PC-9 (cell line): Measurements from ENCODE around the gene ADAMTSL2. TPM values are rescaled to one million over a fixed set of nuclear protein-coding genes. Genes with fewer than 3 reads are reported as not detected.

Source experiments
- BruUV-seq: library from RNA; stranded (reverse); fragments of 400-500 nt; replicated peaks from 2 replicates; lab custom pipeline; 2021; lab: Mats Ljungman, UMichigan
- CTCF ChIA-PET: fragments of 300-600 bp; sonication (Branson Sonifier 250); formaldehyde crosslinking; loops from one replicate; lab custom pipeline; 2022; ENCODE audit warnings: antibody characterized with exemption; lab: Charles Lee
- POLR2A ChIA-PET: fragments of 300-600 bp; sonication (Branson Sonifier 250); formaldehyde crosslinking; loops from one replicate; lab custom pipeline; 2022; ENCODE audit warnings: antibody characterized with exemption; ENCODE audit not compliant: unreplicated experiment; lab: Charles Lee
- DNase-seq, 2 experiments: peaks; one replicate each; pipeline versions ENCODE4 v3.0.0 to v3.0.0-alpha.2; 2015 to 2022; ENCODE audit warnings: mixed read lengths in 1 of 2
- H2AFZ ChIP-seq: fragments of 200-600 bp; sonication (generic); 2 replicates; pipeline ENCODE4 v1.8.1; 2017; ENCODE audit warnings: antibody characterized with exemption
- H3F3A ChIP-seq: fragments of 200-600 bp; sonication (generic); 2 replicates; pipeline ENCODE4 v1.8.1; 2017; ENCODE audit warnings: antibody characterized with exemption, mild to moderate bottlenecking, low read depth; ENCODE audit not compliant: insufficient read depth
- H3K27ac ChIP-seq: fragments of 200-600 bp; sonication (generic); 2 replicates; pipeline ENCODE4 v1.6.1; 2016; ENCODE audit warnings: mixed run types
- H3K27me3 ChIP-seq: fragments of 200-600 bp; sonication (generic); 2 replicates; pipeline ENCODE4 v1.6.1; 2016; ENCODE audit warnings: low read depth, mixed run types; ENCODE audit not compliant: insufficient read depth
- H3K36me3 ChIP-seq: fragments of 200-600 bp; sonication (generic); 2 replicates; pipeline ENCODE4 v1.6.1; 2016; ENCODE audit warnings: low read depth, mixed run types
- H3K4me1 ChIP-seq: fragments of 200-600 bp; sonication (generic); replicated peaks from 2 replicates; pipeline ENCODE4 v1.6.1; 2016; ENCODE audit warnings: mixed run types; ENCODE audit not compliant: insufficient read depth
- H3K4me2 ChIP-seq: fragments of 200-600 bp; sonication (generic); 2 replicates; pipeline ENCODE4 v1.6.1; 2017; ENCODE audit warnings: mixed run types
- H3K4me3 ChIP-seq: fragments of 200-600 bp; sonication (generic); 2 replicates; pipeline ENCODE4 v1.6.1; 2016; ENCODE audit warnings: mixed run types
- H3K79me2 ChIP-seq: fragments of 200-600 bp; sonication (generic); 2 replicates; pipeline ENCODE4 v1.6.1; 2017; ENCODE audit warnings: low read depth, mixed run types
- H3K9me2 ChIP-seq: fragments of 200-600 bp; sonication (generic); 2 replicates; pipeline ENCODE4 v1.8.1; 2017; ENCODE audit warnings: mild to moderate bottlenecking; ENCODE audit not compliant: insufficient read depth
- H3K9me3 ChIP-seq: fragments of 200-600 bp; sonication (generic); 2 replicates; pipeline ENCODE4 v1.8.1; 2016; ENCODE audit warnings: low read depth; ENCODE audit not compliant: insufficient read depth
- H4K20me1 ChIP-seq: fragments of 200-600 bp; sonication (generic); 2 replicates; pipeline ENCODE4 v1.8.1; 2017; ENCODE audit not compliant: insufficient read depth
- CTCF ChIP-seq: fragments of 200-600 bp; sonication (generic); conservative IDR thresholded peaks from 2 replicates; pipeline ENCODE4 v1.6.1; 2017; ENCODE audit warnings: mixed run types, antibody characterized with exemption, mild to moderate bottlenecking, moderate library complexity
- EZH2 ChIP-seq: fragments of 200-600 bp; sonication (generic); IDR thresholded peaks from 2 replicates; pipeline ENCODE4 v1.8.0; 2017; ENCODE audit warnings: antibody characterized with exemption, low read depth
- intact Hi-C: fragments of 100-400 bp; cut with micrococcal nuclease; formaldehyde crosslinking; loops from one replicate; pipeline ENCODE4 v1.10.0; 2022; ENCODE audit not compliant: unreplicated experiment
- total RNA-seq: library from RNA; stranded (reverse); gene quantifications from 2 replicates; pipeline ENCODE4 v1.2.3, GENCODE V29; 2021

The ADAMTSL2 gene
- total RNA-seq, 1 experiment from 2014 or later: 0.39 TPM

GRCh38 chr9:133520121-133520835, 14.2 kb upstream of the ADAMTSL2 start:
- Histone ChIP-seq H3K4me2 (no peak overlapping the region), H3K27me3 (peaks cover 95% of the 10 kb centered on the region)

GRCh38 chr9:133521122-133522072, 13.1 kb upstream of the ADAMTSL2 start:
- no TSS peak for BruUV-seq
- H4K20me1 ChIP-seq: no peaks in the 10 kb centered on the region; the same call in 1 of the 2 replicates
- H3K27ac ChIP-seq: no peak overlapping the region
- intact Hi-C loops: no loop called here
- H3K9me2 ChIP-seq: no peaks in the 10 kb centered on the region
- no peaks in the 10 kb centered on the region for H3K4me1 ChIP-seq
- no peaks in the 10 kb centered on the region for H3K9me3 ChIP-seq
- peaks cover 95% of the 10 kb centered on the region for H3K27me3 ChIP-seq
- DNase-seq: no peak
- no peak overlapping the region for H3K4me2 ChIP-seq
- H3K36me3 ChIP-seq: no peaks in the 10 kb centered on the region
- ChIA-PET CTCF (interaction anchor here (0.7 kb wide), 1 partner anchor 157 kb away, joined by 3 read pairs; no protein-coding TSS in a partner anchor), POLR2A (interaction anchor here (0.6 kb wide), 1 partner anchor 921 kb away, joined by 3 read pairs; no protein-coding TSS in a partner anchor)
- no peaks in the 10 kb centered on the region for H3K79me2 ChIP-seq
- no peak overlapping the region for H2AFZ ChIP-seq
- H3F3A ChIP-seq: no peaks in the 10 kb centered on the region
- H3K4me3 ChIP-seq: no peak overlapping the region
- no peak for TF ChIP-seq CTCF
- no peak for TF ChIP-seq EZH2

More at GRCh38 chr9:133520121-133520835, 14.2 kb upstream of the ADAMTSL2 start:
- ChIA-PET CTCF (interaction anchor here (0.7 kb wide), 1 partner anchor 405 kb away, joined by 3 read pairs; no protein-coding TSS in a partner anchor), POLR2A (no interaction called here)
- DNase-seq: no peak
- BruUV-seq: no TSS peak
- Histone ChIP-seq H3K27ac (no peak overlapping the region), H3K9me2 (no peaks in the 10 kb centered on the region), H3F3A (no peaks in the 10 kb centered on the region), H3K36me3 (no peaks in the 10 kb centered on the region), H3K4me3 (no peak overlapping the region), H3K9me3 (no peaks in the 10 kb centered on the region), H2AFZ (no peak overlapping the region), H4K20me1 (no peaks in the 10 kb centered on the region; the same call in 1 of the 2 replicates), H3K79me2 (no peaks in the 10 kb centered on the region), H3K4me1 (no peaks in the 10 kb centered on the region)
- TF ChIP-seq EZH2 (no peak), CTCF (no peak)
- intact Hi-C loops: no loop called here
